GM12874 (cell line): ENCODE data around the gene ZNF652.

Experiments
- CTCF ChIP-seq: IDR thresholded peaks from 2 replicates; pipeline ENCODE4 v1.5.1; 2011; ENCODE audit warnings: low read depth, mild to moderate bottlenecking, control low read depth, low read length, moderate library complexity; ENCODE audit not compliant: insufficient read depth

The ZNF652 gene

GRCh38 chr17:49249890-49250522 lies 112.0 kb downstream of the ZNF652 start:
- no peak for TF ChIP-seq CTCF

GRCh38 chr17:49249292-49249794 lies 112.7 kb downstream of the ZNF652 start:
- TF ChIP-seq CTCF: no peak

- no peak for TF ChIP-seq CTCF
Measured at GRCh38 chr17:49247944-49248343, 114.1 kb downstream of the ZNF652 start.

GRCh38 chr17:49244839-49245238 lies 117.2 kb downstream of the ZNF652 start:
- TF ChIP-seq CTCF: no peak
